Measurements from ENCODE around the gene RGL1.

DNA sequence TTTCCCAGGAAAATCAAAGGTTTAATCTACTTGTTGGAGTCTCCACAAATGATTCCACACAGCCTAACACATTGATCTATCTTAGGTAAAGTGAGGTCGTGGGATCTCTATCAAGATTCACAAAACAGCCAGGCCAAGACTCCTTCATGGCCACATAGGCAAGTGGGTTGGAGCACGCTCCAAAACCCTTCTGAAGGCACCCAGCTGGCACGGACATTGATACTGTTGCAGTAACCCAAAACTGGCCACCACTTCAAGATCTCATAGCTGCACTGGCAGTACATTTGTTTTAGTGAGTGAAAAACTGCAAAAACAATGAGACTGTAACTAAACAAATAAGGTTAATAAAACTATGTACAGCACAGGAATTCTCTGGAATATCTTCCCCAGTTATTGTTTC is 170.7 kb downstream of the RGL1 start:
- TF ChIP-seq POLR2A (IDR thresholded peaks at IDR 0.05; ENCODE audit: low read length) (no peak), GATA1 (IDR thresholded peaks at IDR 0.05; ENCODE audit: low read depth, low read length) (no peak)

All from erythroblast (primary cell).